HG03575 (cell line): ENCODE measurements around the gene SCARB2.

Experiments
- ATAC-seq: cut with Tn5 transposase; IDR thresholded peaks from one replicate; pipeline ENCODE4 v1.9.1; 2021; ENCODE audit not compliant: unreplicated experiment, insufficient number of reproducible peaks, low FRiP score; ENCODE audit errors: extremely low read depth

Gene SCARB2

GRCh38 chr4:76204936-76205335 lies 8.7 kb downstream of the SCARB2 start:
- ATAC-seq: no peak

GRCh38 chr4:76203541-76203940 lies 10.1 kb downstream of the SCARB2 start:
- no peak for ATAC-seq

- ATAC-seq: no peak
These were observed 12.3 kb downstream of the SCARB2 start for GRCh38 chr4:76201276-76201675.

GRCh38 chr4:76200771-76201231 lies 12.8 kb downstream of the SCARB2 start:
- no peak for ATAC-seq

GRCh38 chr4:76199664-76200211 lies 13.9 kb downstream of the SCARB2 start:
- peak; percentile 92 for ATAC-seq

- ATAC-seq: peak; percentile 30
These were observed 15.0 kb downstream of the SCARB2 start for GRCh38 chr4:76198411-76199237.

- no peak for ATAC-seq
These were observed 15.6 kb downstream of the SCARB2 start for GRCh38 chr4:76197971-76198410.

- ATAC-seq: no peak
These were observed 16.4 kb downstream of the SCARB2 start for GRCh38 chr4:76197031-76197743.

- no peak for ATAC-seq
These were observed 17.2 kb downstream of the SCARB2 start for GRCh38 chr4:76196376-76196775.

GRCh38 chr4:76195326-76195725 lies 18.3 kb downstream of the SCARB2 start:
- no peak for ATAC-seq

- ATAC-seq: no peak
These were observed 19.3 kb downstream of the SCARB2 start for GRCh38 chr4:76194325-76194724.

GRCh38 chr4:76192236-76192635 lies 21.4 kb downstream of the SCARB2 start:
- ATAC-seq: no peak

GRCh38 chr4:76188557-76188956 lies 25.1 kb downstream of the SCARB2 start:
- ATAC-seq: no peak

GRCh38 chr4:76188149-76188548 lies 25.5 kb downstream of the SCARB2 start:
- no peak for ATAC-seq

- ATAC-seq: no peak
These were observed 26.5 kb downstream of the SCARB2 start for GRCh38 chr4:76187152-76187551.

GRCh38 chr4:76182463-76182862 lies 31.2 kb downstream of the SCARB2 start:
- ATAC-seq: no peak

- no peak for ATAC-seq
These were observed 34.0 kb downstream of the SCARB2 start for GRCh38 chr4:76179398-76180318.

- no peak for ATAC-seq
These were observed 35.3 kb downstream of the SCARB2 start for GRCh38 chr4:76178296-76178695.

GRCh38 chr4:76177709-76178108 lies 35.9 kb downstream of the SCARB2 start:
- no peak for ATAC-seq
